ENCODE measurements around the gene IRX3.

DNA sequence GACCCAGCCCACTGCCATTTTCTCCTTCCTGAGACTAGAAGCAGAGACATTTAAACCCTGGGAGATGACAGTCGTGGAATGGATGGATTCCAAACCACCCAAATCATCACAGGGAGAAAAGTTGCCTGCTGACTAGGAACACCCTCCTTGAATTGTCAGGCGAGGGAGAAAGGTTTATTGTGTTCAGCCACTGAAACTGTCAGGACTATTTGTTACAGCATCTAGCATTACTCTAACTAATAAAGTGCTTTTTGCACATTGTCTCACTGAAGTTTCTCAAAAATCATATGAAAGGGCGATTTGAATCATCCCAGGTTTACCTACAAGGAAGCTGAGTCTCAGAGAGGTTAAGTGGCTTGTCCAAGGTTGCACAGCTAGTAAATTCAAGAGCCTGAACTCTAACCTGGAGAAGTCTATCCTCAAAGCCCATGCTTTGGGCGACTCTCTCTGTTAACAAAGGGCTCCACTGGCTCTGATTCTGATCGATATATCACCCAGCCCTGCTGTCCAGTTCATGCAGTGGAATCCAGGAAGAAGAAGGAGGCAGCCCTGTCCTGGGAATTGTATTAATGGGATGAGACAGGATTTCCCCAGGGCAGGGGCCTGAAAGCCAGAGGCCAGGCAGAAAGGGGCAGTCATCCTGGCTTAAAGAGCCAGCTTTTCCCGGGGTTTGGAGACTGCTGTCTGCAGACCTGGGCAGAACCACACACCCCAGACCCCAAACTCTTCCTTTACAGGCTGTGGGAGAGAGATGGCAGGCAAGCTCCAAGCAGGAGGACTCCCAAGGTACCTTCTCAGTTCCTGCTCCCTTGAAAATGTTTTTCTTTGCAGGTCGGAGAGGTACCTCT lies 37.5 kb downstream of the IRX3 start:
- TF ChIP-seq, protein P1, sequence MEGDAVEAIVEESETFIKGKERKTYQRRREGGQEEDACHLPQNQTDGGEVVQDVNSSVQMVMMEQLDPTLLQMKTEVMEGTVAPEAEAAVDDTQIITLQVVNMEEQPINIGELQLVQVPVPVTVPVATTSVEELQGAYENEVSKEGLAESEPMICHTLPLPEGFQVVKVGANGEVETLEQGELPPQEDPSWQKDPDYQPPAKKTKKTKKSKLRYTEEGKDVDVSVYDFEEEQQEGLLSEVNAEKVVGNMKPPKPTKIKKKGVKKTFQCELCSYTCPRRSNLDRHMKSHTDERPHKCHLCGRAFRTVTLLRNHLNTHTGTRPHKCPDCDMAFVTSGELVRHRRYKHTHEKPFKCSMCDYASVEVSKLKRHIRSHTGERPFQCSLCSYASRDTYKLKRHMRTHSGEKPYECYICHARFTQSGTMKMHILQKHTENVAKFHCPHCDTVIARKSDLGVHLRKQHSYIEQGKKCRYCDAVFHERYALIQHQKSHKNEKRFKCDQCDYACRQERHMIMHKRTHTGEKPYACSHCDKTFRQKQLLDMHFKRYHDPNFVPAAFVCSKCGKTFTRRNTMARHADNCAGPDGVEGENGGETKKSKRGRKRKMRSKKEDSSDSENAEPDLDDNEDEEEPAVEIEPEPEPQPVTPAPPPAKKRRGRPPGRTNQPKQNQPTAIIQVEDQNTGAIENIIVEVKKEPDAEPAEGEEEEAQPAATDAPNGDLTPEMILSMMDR (IDR thresholded peaks at IDR 0.05 in 8 of 11, conservative IDR thresholded peaks at IDR 0.05 in 3 of 11): no peak
- no peak for TF ChIP-seq POLR2AphosphoS5 (IDR thresholded peaks at IDR 0.05)

Measured in spleen (tissue), 7 donors.